Colonic mucosa (tissue), 4 donors: ENCODE results near the gene GLRA3. TPM values are rescaled to one million over a fixed set of nuclear protein-coding genes. Genes with fewer than 3 reads are reported as not detected.

Experiments
- DNase-seq: peaks from one replicate; pipeline ENCODE4 v3.0.0-alpha.2; 2020
- H3K27ac ChIP-seq: fragments of 200-600 bp; one replicate; pipeline ENCODE4 v1.8.0; 2021
- H3K27me3 ChIP-seq: fragments of 200-600 bp; one replicate; pipeline ENCODE4 v1.8.0; 2021
- H3K36me3 ChIP-seq: fragments of 200-600 bp; one replicate; pipeline ENCODE4 v1.8.0; 2021
- H3K4me1 ChIP-seq: fragments of 200-600 bp; one replicate; pipeline ENCODE4 v1.8.0; 2021; ENCODE audit warnings: mild to moderate bottlenecking
- H3K4me3 ChIP-seq: fragments of 200-600 bp; one replicate; pipeline ENCODE4 v1.8.0; 2021
- H3K9ac ChIP-seq, 2 donors: one replicate each; pipeline ENCODE4 v1.7.0; 2013; ENCODE audit warnings: control low read depth in 2 of 2, low read depth in 2 of 2, low read length in 2 of 2
- H3K9me3 ChIP-seq: fragments of 200-600 bp; one replicate; pipeline ENCODE4 v1.8.0; 2021
- CTCF ChIP-seq: fragments of 200-600 bp; IDR thresholded peaks from one replicate; pipeline ENCODE4 v1.8.0; 2022; ENCODE audit warnings: antibody characterized with exemption, mild to moderate bottlenecking
- intact Hi-C: fragments of 100-400 bp; cut with DNase I; formaldehyde crosslinking; loops from one replicate; pipeline ENCODE4 v1.14.1; 2022
- total RNA-seq, 2 donors: library from RNA; stranded (reverse); fragmentation: NEBNext Ultra II Directional in 1 of 2; extraction: Animal tissue kit (Norgen Biotek cat#: 25700) in 1 of 2; gene quantifications; one replicate each; pipeline ENCODE4 v1.2.1, GENCODE V29; 2021
- donor health status: healthy.
- donor health status: DM: no; HTN: no; CAD: no.
- donor health status: DM: no; HTN: no; CAD: no.

The GLRA3 gene
- total RNA-seq, 2 donors from 2014 or later: not detected

DNA sequence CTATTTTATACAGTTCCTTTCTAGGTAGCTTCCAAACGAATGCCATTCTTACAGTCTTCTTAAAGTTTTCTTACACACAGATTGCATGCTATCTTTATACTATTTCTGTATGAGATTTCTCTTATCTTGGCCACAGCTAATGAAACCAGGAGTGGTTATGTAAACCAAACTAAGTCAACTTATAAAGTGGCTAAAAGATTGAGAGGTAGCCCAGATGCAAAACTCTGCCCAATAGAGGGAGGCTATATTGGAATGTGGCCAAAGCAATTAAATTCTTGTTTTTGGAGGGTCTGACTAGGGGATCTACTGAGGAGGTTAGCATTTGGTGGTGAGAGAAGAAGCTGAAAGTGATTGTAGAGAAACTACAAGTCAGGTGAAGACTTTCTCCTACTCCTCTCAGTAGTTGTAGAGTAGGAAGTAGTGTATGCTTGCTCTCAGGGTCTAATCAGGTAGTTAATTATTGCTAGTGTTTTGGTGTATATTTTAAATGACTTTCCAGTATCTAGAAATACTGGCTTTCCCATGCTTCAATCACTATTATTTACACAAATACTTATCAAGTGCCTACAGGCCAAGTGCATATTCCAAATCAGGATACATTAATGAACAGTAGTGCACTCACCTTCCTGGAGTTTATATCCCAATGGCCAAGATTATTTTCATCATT, 202.6 kb downstream of the GLRA3 start:
- H3K4me1 ChIP-seq: no peaks in the 10 kb centered on the region
- no peaks in the 10 kb centered on the region for H3K36me3 ChIP-seq
- no peak overlapping the region for H3K9ac ChIP-seq
- no peak overlapping the region for H3K27ac ChIP-seq
- no peaks in the 10 kb centered on the region for H3K9me3 ChIP-seq
- no peaks in the 10 kb centered on the region for H3K27me3 ChIP-seq
- TF ChIP-seq CTCF: no peak
- no peak overlapping the region for H3K4me3 ChIP-seq
- no peak for DNase-seq
- intact Hi-C loops: no loop called here

GRCh38 chr4:174616661-174617060, 212.4 kb downstream of the GLRA3 start:
- Histone ChIP-seq H3K36me3 (no peaks in the 10 kb centered on the region), H3K9me3 (no peaks in the 10 kb centered on the region), H3K27ac (no peak overlapping the region), H3K9ac (no peak overlapping the region), H3K4me3 (no peak overlapping the region), H3K4me1 (no peaks in the 10 kb centered on the region), H3K27me3 (no peaks in the 10 kb centered on the region)
- DNase-seq: no peak
- intact Hi-C loops: no loop called here
- no peak for TF ChIP-seq CTCF

DNA sequence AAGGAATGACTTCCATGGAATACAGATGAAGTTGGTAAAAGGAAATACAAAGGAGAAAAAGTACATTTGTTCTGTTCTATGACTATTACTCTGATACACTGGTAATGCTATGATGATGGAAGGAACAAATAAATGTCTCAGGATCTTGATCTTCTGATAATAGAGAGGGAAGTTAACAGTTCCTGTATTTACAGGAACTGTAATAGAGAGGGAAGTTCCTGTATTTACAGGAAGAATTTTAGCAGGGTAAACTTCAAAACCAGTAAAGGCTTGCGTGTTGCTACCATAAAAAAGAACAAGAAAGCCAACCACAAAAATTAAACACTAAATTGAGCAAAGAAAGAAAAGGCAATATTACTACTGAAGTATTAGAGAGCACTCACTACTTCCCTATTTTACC, 215.1 kb downstream of the GLRA3 start:
- Histone ChIP-seq H3K4me3 (no peak overlapping the region), H3K27me3 (no peaks in the 10 kb centered on the region), H3K4me1 (no peaks in the 10 kb centered on the region), H3K36me3 (no peaks in the 10 kb centered on the region), H3K9me3 (no peaks in the 10 kb centered on the region), H3K27ac (no peak overlapping the region), H3K9ac (no peak overlapping the region)
- intact Hi-C loops: no loop called here
- no peak for DNase-seq
- TF ChIP-seq CTCF: no peak

GRCh38 chr4:174611792-174612191, 217.3 kb downstream of the GLRA3 start:
- no peak overlapping the region for H3K4me3 ChIP-seq
- no peaks in the 10 kb centered on the region for H3K4me1 ChIP-seq
- intact Hi-C loops: no loop called here
- H3K27ac ChIP-seq: no peak overlapping the region
- H3K36me3 ChIP-seq: no peaks in the 10 kb centered on the region
- no peaks in the 10 kb centered on the region for H3K27me3 ChIP-seq
- no peak for TF ChIP-seq CTCF
- no peak for DNase-seq
- H3K9ac ChIP-seq: no peak overlapping the region
- no peaks in the 10 kb centered on the region for H3K9me3 ChIP-seq

- intact Hi-C loops: no loop called here
- H3K9ac ChIP-seq: no peak overlapping the region
- no peaks in the 10 kb centered on the region for H3K9me3 ChIP-seq
Measured at GRCh38 chr4:174607792-174608191, 221.3 kb downstream of the GLRA3 start.

More at GRCh38 chr4:174607792-174608191, 221.3 kb downstream of the GLRA3 start:
- H3K4me1 ChIP-seq: no peaks in the 10 kb centered on the region
- DNase-seq: no peak
- TF ChIP-seq CTCF: no peak
- H3K27ac ChIP-seq: no peak overlapping the region
- no peaks in the 10 kb centered on the region for H3K36me3 ChIP-seq
- H3K4me3 ChIP-seq: no peak overlapping the region
- no peaks in the 10 kb centered on the region for H3K27me3 ChIP-seq
